ENCODE measurements around the gene CSF2.

The CSF2 gene

DNA sequence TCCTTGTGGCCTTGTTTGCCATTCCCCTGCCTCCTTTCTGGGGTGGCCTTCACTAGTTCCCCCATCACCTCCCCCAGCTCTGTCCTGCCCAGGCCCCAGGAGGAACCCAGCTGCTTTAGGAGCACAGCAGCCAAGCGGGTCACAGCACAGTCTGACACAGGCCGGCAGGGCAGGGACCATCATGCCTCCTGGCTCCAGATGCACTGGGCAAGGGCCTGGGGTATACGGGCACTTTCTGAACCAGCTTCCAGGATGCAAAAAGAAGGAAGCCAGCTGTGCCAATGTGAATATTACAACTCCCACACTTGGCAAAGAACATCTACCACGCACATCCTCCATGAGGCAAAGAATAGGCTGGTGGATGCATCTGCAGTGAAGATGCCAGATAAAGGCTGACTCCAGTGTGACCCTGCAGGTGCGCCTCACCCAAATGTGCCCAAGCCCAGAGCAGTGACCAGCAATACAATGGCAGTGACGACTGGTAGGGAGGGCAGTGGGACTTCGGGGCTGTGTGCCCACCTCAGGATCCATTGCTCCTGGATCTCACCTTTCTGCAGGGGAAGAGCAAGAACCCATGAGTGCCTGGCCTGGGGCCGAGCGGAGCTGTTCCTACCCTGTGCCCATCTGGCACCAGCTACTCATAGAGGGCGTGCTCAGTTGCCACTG lies 19.4 kb upstream of the CSF2 start:
- in situ Hi-C loops (cut with MboI; ENCODE audit: low sequenced_read_pairs), result loop anchor here (25.0 kb wide), 1 partner anchor 133 kb away; no protein-coding TSS in a partner anchor

DNA sequence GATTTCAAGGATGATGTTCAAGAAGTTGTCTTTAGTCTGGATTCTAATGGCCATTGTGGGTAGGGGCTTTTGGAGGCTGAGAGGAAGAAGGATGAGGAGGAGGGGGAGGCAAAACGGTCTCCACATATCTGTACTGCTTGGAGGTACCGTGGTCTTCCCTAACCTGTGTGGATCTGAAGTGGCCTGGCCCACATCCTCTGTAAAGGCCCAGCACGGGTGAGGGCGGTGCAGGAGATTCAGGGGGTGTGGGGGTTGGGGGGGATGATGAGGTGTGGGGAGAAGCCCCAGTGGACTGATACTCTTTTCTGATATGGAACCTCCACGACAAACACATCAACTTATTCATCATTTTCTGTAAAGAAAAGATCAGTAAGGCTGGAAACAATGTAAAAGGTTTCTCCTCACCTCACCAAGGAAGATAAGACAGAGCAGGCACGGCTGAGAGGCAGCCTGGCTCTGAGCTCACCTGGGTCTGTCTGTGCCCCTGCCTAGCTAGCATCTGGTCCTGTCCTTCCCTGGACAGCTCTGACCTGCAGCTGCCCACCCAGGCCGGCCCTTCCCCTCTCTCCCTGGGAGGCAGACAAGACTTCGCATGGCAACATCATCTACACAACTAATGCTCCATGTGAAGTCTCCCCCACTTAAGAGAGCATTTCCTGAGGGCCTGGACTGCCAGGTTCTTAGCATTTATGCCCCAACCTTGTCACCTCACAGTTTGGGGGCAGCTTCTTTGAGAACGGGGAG lies 18.7 kb upstream of the CSF2 start:
- in situ Hi-C loops (cut with MboI; ENCODE audit: low sequenced_read_pairs), result loop anchor here (25.0 kb wide), 1 partner anchor 132 kb away; no protein-coding TSS in a partner anchor

DNA sequence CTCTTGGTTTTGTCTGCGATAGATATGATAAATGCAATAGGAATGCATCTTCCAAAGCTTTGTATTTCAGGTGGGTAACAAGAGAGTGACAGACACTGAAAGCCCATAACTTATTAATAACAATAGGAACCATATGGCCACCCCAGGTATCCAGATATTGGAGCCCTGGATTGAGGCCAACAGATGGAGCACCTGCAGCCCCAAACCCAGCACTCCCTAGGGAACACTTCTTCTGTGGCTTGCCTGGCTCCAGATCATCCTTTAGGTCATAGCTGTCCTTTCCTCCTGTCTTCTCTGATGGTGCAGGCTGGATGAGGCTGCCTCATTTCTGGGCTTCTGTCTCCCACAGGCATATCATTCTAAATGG lies 18.2 kb upstream of the CSF2 start:
- in situ Hi-C loops (cut with MboI; ENCODE audit: low sequenced_read_pairs), result loop anchor here (25.0 kb wide), 1 partner anchor 132 kb away; no protein-coding TSS in a partner anchor

DNA sequence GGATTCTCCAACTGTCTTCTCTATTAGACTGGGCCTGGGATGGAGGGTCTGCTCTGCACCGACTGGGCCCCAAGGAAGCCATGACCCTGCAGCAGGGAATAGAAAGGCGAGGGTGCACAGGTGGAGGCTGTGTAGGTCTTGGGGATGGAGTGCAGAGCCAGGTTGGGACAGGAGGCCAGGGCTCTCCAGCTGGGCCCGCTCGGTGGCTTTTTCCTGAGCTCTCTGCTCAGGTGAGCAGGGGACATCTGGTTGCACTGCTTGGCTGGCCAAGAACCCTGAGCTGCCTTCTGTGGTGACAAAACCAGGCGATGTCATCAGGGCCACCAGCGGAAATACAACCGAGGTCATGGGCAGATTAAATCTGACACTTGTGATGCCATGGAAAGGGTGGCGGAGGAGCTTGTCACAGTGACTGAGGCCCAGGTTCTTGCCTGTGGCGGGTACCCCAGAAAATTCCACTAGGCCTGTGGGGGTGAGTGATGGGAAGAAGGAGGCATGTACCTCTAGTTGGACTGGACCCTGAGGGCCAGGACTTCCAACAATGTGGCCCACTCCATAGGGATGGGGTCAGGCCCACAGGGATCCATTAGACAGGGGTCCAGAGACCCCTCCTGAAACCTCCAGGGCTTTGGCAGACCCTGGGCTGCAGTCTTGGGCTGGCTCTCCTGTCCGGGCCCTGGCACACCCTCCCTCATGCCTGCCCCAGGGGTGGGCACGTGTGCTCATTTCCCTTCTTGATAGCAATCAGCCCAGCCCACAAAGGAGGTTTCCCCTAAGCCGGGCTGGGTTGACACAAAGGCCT lies 17.6 kb upstream of the CSF2 start:
- in situ Hi-C loops (cut with MboI; ENCODE audit: low sequenced_read_pairs), result loop anchor here (25.0 kb wide), 1 partner anchor 131 kb away; no protein-coding TSS in a partner anchor

DNA sequence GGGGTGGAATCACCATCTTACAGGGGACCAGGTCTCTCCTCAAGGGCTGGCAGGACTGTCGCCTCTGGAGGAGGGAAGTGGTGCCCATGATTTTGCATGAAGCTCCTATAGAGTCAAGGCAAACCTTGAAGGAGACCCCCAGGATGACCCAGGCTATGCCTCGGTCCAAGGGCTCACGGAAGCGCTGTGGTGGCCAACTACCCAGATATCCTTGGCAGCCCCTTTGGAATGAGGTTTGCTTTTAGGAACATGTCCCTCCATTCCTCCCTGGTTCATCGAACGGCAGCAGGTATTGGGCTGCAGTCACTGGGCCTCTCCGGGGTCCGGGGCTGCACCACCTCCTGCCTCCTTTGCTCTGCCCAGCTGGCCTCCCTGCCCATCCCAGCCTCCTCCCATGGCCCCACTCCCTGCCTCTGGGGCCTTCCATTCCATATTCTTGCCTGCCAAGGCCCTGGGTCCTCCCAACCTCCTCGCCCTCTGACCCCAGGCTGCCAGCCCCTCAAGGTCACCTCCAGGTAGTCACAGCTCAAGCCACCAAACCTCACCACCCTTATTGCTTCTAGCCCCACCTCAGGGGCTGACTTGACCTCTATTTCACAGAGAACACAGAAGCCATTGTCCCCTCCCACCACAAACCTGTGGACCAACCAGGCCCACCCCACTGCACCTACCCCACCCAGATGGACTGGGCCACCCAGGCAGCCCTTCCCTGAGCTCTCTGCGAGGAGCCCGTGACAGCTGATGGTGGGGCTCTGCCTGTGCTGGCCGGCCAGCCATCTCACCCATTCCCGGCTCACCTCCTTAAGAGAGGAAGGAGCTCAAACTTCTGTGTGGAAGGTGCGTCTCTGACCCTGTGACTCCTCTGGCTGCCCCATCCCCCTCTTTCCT lies 16.7 kb upstream of the CSF2 start:
- in situ Hi-C loops (cut with MboI; ENCODE audit: low sequenced_read_pairs), result loop anchor here (25.0 kb wide), 1 partner anchor 130 kb away; no protein-coding TSS in a partner anchor

DNA sequence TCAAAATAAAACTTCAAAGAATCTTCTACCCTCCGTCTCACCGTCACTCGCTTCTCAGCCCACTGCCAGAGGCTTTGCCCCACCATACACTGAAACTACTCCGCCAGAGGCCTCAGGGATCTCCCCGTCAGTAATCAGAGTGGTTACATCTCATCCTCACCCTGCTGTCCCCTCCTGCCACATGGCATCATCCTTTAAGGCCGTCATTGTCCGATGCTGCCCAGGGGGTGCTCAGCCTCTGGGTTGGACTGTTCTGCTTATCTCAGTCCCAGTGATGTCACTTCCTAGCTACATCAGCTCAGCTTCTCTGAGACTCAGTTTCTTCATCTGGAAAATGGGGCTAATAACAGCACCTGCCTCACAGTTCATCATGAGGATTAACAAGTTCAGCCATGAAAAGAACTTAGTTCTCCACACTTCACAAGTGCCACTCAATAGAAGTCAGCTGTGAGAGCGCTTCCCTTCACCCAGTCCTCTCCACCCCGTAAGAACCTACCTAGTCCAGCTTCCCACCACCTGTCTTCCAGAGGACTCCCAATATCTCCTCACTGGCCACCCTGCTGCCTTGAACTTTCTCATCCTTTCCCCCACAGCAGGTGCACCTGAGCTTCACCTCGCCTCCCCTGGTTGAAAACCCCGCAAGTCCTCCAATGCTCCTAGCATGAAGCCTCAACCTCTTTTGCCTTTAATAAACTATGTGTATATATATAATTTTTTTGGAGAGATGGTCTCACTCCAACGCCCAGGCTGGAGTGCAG lies 15.9 kb upstream of the CSF2 start:
- in situ Hi-C loops (cut with MboI; ENCODE audit: low sequenced_read_pairs), result loop anchor here (25.0 kb wide), 1 partner anchor 130 kb away; no protein-coding TSS in a partner anchor

DNA sequence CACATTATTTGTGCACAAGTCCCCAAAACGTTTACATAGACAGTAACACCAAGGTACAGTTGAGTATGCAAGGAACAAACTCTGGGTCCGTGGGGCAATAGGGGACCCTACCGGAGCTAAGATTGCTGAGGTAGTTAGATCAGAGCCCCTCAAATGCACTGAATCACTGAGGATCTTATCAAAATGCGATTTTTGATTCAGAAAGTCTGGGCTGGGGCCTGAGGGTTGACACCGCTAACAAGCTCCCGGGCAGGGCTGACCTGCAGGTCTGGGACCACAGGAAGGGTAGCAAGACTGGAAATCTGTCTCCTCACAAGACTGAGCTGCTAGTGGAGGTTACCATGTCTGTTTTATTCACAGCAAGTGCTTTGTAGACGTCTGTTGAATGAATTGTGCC lies 14.9 kb upstream of the CSF2 start:
- in situ Hi-C loops (cut with MboI; ENCODE audit: low sequenced_read_pairs), result loop anchor here (25.0 kb wide), 1 partner anchor 129 kb away; no protein-coding TSS in a partner anchor

DNA sequence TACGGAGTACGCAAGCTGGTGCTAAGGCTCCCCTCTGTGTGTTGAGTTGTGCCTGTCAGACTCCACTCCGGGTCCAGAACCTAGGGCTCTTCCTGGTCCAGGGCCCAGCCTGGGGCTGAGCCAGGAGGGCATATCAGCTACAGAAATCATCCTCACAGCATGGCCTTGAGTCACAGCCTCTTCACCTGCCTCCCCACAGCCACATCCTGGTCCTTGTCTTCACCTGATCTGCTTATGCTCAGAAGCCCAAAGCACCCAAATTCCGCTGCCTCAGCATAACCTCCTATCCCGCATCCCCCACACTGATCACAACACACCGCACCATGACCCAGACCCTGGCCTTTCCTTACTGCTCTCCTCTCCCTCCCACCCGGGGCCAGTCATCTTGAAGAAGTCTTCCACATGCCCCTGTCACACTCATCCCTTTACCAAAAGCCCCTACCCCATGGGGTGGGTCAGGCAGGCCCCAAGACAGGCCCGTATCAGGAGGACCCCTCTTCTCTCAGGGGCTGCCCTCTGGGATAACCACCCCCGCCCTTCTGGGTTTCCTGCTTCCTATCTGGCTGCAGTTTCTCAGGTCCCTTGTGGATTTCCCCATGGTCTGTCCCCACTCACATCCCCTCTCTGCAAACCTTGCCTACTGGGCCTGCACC lies 14.4 kb upstream of the CSF2 start:
- in situ Hi-C loops (cut with MboI; ENCODE audit: low sequenced_read_pairs), result loop anchor here (25.0 kb wide), 1 partner anchor 128 kb away; no protein-coding TSS in a partner anchor

DNA sequence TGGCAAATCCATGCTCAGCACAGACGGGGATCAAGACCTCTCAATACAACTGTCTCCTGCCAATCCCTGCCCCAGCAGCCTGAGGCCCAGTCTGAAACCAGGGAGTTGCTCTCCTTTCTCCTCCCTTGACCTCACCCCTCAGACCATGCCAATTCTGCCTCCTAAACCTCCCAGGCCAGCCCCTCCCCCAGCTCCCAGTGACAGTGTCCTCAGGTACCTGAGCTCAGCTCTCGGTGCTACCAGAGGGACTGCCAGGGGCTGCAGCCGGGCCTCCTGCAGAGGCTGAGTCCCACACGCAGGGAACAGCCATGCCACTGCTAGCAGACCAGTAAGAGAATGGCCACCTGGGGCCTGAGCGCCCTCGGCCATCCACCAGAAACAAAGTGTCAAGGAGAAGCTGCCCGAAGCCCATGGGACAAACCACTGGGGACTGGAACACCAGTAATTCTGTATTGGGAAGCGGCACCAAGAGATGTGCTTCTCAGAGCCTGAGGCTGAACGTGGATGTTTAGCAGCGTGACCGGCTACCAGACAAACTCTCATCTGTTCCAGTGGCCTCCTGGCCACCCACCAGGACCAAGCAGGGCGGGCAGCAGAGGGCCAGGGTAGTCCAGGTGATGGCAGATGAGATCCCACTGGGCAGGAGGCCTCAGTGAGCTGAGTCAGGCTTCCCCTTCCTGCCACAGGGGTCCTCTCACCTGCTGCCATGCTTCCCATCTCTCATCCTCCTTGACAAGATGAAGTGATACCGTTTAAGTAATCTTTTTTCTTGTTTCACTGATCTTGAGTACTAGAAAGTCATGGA lies 13.7 kb upstream of the CSF2 start:
- in situ Hi-C loops (cut with MboI; ENCODE audit: low sequenced_read_pairs), result loop anchor here (25.0 kb wide), 1 partner anchor 127 kb away; no protein-coding TSS in a partner anchor

DNA sequence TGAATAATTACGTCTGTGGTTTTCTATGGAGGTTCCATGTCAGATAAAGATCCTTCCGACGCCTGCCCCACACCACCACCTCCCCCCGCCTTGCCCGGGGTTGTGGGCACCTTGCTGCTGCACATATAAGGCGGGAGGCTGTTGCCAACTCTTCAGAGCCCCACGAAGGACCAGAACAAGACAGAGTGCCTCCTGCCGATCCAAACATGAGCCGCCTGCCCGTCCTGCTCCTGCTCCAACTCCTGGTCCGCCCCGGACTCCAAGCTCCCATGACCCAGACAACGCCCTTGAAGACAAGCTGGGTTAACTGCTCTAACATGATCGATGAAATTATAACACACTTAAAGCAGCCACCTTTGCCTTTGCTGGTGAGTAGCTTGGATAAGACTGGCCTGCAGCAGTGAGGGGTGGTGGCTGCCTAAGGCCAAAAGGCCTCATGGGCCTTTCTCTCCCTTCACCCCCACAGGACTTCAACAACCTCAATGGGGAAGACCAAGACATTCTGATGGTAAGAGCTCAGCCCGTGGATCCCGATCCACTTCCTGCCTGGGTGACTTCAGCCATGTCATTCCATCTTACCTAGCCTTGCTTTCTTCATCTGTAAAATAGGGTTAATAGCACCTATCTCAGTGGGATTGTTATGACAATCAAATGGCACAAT lies 13.0 kb upstream of the CSF2 start, which contains the start of gene IL3:
TSS of gene IL3 (plus strand) at position 155 of the 661 bp plus-strand sequence. CDS start at position 207, 52 bp downstream.
- in situ Hi-C loops (cut with MboI; ENCODE audit: low sequenced_read_pairs), result loop anchor here (25.0 kb wide), 1 partner anchor 127 kb away; no protein-coding TSS in a partner anchor

DNA sequence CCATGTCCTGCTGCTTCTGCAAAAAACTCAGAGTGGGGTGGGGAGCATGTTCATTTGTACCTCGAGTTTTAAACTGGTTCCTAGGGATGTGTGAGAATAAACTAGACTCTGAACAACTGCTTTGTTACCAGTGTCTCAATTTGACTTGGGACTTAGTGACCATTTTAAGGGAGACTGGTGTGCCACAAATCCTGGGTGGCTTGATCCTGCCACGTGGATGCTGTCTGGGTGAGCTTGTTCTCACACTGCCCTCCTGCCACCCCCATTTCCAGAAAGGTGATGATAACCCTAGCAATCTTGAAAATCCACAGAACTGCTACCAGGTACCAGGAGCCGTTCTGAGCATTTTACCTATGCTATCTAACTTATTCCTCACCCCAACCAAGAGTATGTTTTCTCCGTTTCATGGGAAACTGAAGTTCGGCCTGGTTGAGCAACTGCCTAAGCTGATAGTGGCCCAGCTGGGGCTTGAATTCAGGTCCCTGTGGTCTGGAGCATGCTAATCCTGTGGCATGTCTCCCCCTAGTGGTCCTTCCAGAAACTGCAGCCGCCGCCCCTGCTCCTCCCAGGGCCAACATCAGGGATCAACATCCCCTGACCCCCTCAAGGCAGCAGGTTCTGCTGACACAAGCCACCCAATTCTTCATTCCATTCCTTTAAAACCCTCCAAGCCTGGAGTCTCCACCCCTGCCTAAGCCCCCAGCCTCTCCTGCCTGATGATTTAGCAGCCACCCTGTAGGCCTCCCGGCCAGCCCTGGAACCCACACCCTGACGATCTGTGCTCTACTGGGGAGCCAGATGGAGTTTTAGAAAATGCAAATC lies 10.3 kb upstream of the CSF2 start:
- in situ Hi-C loops (cut with MboI; ENCODE audit: low sequenced_read_pairs), result loop anchor here (25.0 kb wide), 1 partner anchor 124 kb away; no protein-coding TSS in a partner anchor

DNA sequence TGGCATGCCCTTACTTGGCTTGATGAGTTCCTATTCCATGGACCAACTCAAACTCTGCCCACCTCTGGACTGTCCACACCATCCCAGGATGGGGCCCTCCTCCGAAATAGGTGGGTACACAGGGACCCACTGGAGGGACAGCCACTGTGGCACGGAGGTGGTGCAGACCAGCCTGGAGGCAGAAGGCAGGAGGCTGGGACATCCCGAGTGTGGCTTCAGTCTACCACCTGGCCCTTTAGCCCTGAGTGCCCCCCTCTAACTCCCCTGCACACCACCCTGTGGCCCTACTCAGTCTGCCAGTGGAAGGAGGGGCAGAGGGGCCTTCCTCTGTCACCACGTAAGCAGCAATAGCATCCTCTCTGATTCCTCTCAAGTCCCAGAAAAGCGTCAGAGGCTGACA lies 9.4 kb upstream of the CSF2 start:
- in situ Hi-C loops (cut with MboI; ENCODE audit: low sequenced_read_pairs), result loop anchor here (25.0 kb wide), 1 partner anchor 123 kb away; no protein-coding TSS in a partner anchor

DNA sequence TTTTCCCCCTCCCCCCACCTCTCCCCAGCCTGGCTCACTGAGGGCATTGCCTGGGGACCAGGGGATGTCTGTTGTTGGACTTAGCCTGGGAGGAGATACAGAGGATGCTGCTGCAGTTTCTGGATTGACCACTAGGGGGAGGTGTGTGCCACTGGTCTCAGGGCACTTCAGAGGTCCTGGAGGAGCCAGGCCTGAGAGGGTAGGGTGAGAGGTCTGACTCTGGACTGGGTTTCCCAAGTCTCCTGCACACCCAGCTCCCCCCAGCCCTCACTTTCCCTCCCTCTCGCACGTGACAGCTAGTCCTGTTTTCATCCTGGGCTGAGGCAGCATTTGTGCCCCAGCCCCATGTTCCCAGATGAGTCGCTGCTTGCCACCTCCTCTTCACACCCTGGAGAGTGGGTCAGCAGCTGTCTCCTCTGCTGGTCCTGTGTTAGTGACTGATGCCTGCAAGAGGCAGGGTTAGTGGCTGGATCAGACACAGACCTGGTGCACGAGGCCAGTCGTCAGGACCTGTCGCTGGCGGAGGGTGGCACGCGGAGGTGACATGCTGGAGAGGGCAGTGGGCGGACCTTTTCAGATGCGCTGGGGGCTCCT lies 8.8 kb upstream of the CSF2 start:
- in situ Hi-C loops (cut with MboI; ENCODE audit: low sequenced_read_pairs), result loop anchor here (25.0 kb wide), 1 partner anchor 122 kb away; no protein-coding TSS in a partner anchor

DNA sequence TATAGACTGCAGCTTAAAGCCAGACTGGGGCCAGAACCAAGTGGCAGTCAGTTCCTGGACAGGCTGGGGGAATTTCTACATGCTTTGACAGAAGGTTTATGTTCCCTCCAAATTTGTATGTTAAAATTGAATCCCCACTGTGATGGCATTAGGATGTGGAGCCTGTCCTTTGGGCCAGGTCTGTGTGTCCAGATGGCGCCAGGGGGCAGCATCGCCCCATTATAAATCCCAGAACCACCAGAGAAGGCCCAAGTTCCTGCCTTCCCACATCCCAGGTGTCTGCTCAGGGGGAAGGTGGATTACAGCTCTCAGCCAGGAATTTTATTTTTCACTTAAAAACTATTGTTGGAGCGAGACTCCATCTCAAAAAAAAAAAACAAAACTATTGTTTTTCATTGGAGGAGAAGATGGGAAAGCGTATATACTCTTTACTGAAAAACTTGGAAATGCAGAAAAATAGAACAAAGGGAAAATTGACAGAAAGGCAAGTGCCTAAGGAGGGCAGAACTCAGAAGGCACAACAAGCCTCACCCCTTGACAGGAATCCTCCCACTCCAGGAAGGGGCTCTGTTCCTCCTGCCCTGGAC lies 8.1 kb upstream of the CSF2 start:
- in situ Hi-C loops (cut with MboI; ENCODE audit: low sequenced_read_pairs), result loop anchor here (25.0 kb wide), 1 partner anchor 122 kb away; no protein-coding TSS in a partner anchor

DNA sequence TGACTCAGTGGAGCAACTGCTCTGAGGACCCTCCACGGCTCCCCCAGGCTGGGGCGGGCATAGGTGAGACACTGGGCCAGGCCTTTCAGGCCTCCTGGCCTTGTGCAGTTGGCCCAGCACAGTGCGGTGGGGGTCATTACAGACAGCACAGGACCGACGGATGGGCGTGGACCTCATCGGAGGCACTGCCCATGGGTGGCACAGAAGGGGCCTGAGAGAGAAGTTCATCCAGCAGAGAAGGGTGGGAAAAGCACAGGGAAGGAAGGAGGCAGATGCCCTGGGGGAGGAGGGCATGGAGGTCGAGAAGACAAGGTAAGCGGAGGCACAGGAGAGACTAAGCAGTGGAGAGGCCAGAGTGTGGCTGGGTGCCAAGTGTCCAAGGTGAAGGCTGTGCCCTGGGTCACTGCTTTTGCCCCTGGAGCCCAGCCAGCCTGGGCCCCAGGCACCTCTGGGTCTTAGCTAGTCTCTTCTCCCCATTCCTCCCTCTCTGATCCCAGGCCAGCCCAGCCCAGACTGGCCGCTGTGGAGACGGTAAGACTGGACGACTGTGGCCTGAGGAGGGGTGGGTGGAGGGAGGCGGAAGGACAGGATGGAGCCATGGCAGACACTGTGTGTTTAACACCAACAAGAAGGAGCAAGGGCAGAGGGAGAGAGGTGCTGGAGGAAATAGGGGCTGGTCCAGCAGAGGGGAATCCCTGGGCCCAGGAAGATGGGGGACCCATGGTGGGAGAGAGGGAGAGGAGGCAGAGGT lies 7.5 kb upstream of the CSF2 start:
- in situ Hi-C loops (cut with MboI; ENCODE audit: low sequenced_read_pairs), result loop anchor here (25.0 kb wide), 1 partner anchor 121 kb away; no protein-coding TSS in a partner anchor
